ENCODE data around the gene UBN2.

DNA sequence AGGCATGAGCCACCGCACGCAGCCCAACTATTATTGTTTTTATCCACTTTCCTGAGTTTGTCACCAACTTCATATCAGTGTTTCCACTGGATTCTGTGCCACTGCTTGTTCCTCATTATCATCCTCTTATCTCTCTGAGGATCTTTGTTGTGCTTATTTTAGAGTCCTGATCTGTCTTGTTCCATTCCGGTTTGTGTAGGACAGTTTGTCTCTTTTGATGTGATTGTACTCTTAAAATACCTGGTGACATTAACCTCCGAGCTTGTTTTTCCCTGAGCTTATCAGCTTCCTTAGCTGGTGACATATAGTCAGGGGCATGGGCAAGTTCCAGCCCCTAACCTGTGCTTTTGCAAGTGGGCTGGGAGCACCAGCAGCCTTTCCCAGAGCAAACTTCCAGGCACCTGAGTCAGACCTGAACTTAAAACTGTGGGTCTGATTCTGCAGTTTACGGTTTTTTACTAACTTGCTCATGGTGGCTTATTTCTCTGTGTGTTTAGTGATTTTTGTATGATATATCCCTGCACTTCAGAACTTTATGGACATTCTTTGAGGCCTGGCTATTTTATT lies 87.0 kb downstream of the UBN2 start:
- TF ChIP-seq, protein P1, sequence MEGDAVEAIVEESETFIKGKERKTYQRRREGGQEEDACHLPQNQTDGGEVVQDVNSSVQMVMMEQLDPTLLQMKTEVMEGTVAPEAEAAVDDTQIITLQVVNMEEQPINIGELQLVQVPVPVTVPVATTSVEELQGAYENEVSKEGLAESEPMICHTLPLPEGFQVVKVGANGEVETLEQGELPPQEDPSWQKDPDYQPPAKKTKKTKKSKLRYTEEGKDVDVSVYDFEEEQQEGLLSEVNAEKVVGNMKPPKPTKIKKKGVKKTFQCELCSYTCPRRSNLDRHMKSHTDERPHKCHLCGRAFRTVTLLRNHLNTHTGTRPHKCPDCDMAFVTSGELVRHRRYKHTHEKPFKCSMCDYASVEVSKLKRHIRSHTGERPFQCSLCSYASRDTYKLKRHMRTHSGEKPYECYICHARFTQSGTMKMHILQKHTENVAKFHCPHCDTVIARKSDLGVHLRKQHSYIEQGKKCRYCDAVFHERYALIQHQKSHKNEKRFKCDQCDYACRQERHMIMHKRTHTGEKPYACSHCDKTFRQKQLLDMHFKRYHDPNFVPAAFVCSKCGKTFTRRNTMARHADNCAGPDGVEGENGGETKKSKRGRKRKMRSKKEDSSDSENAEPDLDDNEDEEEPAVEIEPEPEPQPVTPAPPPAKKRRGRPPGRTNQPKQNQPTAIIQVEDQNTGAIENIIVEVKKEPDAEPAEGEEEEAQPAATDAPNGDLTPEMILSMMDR (IDR thresholded peaks at IDR 0.05; ENCODE audit: low read length): no peak
- TF ChIP-seq EZH2 (IDR thresholded peaks at IDR 0.05; ENCODE audit: borderline replicate concordance, low read length): no peak

Measured in OCI-LY1 (cell line).